NCI-H345 treated with DMSO at 0.1 percent for 48 hours (cell line): ENCODE data around the gene PRR29.
"Not testable (repeated sequence)": the region's sequence is repeated elsewhere in the genome, so short reads cannot be mapped to it uniquely, and the experiment has no call there.

Experiments
- DNase-seq: peaks from one replicate; lab custom pipeline; 2025; ENCODE audit not compliant: unreplicated experiment; lab: John Stamatoyannopoulos, UW

PRR29 gene

DNA sequence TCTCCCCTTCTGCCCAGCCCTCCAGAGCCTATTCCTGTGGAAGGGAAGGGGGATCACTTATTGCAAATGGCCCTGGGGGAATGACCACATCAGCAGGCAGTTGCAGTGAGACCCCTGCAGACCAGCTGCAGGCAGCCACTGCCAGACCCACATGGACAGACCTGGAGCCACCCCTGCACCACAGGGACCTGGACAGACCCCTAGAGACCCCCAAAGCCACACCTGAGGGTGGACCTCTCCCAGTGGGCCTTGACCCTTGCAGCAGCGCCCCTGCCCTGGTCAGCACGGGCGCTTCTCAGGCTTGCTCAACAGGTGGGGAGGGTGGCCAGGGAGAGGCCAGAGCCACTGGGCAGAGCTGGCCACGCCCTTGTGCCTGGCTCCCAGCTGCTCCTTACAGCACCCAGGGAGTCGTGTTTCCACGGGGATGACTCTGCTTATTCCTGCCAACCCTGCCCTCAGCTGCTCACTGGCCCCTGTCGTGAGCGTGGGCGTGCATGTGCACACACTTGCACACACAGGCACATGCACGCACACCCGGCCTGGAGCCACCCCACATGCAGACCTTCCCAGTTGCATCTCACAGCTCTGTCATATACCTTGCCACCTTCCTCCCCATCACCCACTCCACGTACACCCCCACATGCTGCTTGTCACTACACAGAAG is 24.1 kb upstream of the PRR29 start:
- DNase-seq, result no peak

DNA sequence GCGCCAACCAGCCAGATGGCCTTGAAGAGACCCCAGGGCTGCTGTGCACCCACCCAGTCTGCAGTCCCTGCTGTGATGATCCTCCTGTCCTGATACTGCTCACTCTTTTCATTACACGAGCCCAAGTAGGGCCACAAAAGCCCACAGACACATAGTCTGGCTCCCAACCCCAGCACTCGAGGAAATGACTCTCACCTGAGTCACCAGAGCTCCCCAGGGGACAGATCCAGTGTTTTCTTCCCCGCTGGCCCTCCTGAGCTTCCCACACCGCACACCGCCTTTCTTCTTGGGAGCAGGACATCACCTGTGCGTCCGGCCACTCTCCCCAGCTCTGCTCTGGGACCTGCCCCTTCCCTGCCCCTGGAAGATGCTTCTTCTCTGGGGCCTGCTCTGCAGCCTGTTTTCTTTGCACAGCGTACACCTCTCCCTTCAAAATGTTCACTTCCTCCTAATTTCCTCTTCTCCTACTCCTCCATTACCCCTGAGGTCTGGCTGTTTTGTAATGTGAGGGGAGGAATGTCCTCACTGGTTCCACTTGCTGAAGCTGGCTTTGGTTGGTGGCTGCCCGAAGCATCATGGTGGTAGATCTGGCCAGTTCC is 23.5 kb upstream of the PRR29 start:
- DNase-seq, result no peak

DNA sequence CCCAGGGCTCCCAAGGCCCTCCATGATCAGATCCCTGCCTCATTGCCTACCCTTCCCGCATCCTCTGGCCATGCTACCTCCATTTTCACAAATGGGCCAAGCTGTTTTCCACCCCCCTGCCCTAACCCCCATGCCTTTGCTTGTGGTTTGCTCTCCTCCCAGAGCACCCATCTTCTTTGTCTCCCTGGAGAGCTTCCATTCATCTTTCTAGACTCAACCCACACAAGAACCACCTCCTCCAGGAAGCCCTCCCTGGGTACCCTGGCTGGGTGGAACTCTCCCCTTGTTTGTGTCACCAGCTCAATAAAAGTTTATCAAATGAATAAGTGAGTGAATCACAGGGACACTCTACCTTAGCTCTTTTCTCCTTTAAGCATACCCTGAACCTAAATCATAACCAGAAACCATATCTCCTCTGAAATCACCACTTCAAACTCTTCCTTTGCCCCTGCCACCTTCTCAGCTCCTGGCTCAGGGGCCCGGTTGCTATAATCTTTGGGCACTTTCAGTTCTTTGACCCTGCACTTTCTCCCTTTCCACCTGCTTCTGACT is 22.5 kb upstream of the PRR29 start:
- DNase-seq, result no peak

DNA sequence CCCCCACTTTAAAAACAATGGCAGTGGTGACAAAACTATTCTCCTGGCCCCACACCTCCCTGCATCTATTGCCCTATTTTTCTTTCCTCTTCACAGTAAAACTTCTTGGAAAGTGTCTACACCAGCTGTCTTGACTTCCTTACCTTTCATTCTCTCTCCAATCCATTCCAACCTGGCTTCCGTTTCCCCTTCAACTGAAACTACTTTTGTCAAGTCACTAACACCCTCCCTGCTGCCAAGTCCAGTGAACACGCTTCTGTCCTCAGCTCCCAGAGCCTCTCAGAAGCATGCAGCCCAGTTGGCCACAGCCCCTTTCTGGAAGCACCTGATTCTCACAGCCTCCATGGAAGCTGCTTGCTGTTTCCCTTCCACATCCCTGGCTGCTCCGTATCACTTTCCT is 21.4 kb upstream of the PRR29 start:
- DNase-seq, result no peak

DNA sequence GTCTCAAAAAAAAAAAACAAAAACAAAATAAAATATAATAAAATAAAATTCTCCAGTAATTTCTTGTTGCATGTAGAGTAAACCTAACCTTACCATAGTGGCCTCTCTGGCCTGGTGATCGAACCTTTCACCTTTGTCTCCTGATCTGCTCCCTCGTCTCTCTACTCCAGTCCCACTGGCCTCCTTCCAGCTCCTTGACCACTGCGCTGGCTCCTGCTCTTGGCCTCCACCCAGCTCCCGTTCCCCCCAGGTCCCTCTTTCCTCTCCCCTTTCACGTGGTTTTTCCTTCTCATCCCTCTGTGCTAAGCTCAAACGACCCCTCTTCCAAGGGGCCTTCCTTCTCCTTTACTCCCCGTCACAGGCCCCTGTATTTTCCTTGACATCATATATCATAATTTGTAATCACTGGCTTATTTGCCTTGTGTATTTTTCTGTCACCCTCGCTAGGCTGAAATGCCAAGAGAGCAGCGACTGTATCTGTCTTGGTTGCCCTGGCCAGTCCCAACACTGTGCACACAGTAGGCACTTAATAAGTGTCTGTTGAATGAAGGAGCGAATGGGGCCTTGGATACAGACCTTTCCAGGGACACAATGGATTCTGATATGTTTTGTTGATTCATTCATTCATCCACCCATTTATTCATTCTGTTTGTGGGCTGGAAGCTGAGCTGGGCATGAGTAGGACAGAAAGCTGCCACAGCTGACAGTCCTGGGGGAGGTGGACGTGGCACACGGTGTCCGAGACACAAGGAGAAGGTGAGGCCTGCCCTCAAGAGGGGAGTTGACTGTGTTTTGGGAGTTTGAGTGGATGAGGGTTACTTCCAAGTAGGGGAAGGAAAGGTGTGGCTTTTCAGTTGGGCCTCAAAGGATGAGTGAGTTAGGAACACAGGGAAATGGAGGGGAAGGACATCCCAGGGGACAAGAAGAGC is 19.6 kb upstream of the PRR29 start:
- DNase-seq, result no peak

DNA sequence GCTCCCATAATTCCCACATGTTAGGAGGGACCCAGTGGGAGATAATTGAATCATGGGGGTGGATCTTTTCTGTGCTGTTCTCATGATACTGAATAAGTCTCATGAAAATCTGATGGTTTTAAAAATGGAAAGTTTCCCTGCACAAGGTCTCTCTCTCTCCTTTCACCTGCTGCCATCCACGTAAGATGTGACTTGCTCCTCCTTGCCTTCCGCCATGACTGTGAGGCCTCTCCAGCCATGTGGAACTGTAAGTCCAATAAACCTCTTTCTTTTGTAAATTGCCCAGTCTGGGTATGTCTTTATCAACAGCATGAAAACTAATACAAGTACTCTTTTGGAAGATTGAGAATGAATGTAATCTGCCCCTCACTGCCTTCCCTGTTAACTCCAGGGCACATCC is 15.5 kb upstream of the PRR29 start:
- DNase-seq, result not testable (repeated sequence)

DNA sequence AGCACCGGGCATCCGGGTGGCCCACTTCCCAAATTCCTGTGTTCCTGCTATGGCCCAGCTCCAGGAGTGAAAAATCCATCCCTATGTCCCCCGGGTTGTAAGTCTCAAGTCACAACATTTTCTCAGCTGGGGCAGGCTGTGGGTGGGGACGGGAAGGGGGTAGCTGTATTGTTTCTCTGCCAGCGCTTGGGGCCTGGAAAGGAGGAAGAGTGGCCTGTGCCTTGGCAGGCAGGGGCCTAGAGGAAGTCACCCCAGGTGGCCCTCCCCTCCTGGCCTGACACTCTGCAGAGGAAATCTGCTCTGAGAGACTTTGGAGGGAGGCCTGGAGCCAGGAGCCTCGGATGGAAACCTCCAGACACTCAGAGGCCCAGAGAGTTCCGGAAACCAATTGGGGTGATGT is 14.8 kb upstream of the PRR29 start:
- DNase-seq, result no peak

DNA sequence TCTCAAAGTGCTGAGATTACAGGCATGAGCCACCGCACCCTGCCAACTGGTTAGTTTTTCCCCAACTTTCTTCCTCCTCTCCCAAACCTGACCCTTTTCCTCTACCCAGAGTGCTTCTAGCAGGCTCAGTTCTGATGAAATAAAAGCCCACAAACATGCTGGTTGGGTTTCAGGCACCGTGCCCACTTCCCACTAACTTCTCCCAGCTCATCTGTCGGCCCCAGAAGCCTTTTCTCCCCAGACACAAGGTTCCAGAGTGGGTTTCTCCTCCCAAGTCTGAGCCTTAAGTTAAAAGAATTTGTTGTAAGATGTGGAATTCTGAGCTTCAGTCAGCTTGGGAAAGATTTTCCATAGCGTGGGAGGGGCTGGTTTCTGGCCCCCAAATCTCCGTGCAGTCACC is 13.9 kb upstream of the PRR29 start:
- no peak for DNase-seq

DNA sequence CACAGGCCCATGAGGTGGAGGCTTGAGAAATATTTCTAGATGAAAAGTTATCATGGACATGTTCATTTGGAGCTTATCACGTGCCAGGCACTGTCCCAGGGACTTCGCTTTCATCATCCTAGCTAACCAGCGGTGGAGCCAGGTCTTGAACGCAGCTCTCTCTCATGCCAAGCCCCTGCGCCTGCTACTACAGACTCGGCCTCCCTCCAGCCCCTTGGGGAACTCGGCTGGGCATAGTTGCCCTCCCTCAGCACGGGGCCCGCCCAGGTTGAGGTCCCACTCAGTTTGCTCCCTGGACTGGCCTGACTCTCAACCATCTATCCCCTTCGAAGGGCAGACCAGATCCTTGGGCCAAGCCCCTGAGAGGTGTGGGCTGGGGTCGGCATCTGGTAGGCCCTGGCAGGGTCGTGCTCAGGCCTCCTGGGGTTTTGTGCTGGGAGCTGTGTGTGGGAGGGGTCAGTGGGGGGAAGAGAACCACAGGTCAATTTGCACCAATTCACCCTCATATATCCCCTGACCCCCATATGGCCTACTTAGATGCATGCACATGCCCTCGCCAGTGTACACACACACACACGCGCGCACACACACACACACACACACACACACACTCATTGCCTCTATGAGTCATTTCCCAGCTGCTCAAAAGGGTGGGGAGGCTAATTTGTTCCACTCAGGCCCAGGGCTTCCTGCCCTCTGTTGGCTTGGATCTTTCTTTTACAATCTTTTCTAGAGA is 13.3 kb upstream of the PRR29 start:
- no peak for DNase-seq

DNA sequence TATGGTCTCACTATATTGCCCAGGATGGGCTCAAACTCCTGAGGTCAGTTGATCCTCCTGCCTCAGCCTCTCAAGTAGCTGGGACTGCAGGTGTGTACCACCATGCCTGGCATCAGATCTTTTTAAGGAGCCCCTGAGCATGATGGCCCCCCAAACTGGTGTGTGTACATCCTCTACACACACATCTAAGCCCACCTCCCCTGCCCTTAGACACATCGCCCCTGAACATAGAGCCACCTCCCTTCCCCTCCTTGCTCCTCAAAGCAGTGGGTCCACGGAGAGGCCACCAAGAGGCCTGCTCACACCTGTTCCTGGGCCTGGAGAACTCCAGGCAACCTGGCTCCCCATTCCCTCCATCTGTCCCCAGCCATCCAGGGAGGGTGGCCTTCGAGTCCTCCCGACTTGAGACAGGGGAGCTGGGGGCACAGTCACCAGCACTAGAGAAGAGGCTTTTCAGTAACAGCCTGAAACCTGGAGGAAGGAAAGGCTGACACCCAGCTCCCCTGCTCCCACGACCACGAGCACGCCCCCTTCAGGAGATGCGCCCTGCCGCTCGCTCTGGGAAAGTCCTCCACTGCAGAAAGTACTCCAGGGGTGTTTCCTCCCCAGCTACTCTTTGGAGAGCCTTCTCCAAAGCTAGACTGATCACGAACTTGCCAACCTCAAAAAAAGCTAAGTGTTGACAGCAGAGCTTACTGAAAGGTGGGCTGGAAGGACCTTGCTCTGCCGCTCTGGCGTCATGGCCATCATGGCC is 12.6 kb upstream of the PRR29 start:
- DNase-seq, result no peak

DNA sequence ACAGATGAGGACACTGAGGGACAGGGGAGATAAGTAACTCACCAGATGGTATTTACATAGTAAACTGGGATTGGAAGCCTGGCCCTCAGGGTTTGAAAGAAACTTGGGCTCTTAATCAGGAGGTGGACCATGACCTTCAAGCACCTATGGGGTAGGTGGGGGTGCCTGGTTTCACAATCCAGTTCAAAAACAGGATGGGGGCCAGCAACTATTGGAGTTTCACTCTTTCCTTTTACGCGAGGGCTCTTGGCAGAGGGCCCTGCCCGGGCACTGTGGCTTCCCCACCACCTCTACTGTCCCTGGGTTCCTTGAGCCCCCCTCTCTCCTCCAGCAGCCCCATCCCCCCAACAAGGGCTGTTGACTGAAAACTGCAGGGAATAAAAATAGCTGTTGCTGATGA is 11.3 kb upstream of the PRR29 start:
- no peak for DNase-seq

DNA sequence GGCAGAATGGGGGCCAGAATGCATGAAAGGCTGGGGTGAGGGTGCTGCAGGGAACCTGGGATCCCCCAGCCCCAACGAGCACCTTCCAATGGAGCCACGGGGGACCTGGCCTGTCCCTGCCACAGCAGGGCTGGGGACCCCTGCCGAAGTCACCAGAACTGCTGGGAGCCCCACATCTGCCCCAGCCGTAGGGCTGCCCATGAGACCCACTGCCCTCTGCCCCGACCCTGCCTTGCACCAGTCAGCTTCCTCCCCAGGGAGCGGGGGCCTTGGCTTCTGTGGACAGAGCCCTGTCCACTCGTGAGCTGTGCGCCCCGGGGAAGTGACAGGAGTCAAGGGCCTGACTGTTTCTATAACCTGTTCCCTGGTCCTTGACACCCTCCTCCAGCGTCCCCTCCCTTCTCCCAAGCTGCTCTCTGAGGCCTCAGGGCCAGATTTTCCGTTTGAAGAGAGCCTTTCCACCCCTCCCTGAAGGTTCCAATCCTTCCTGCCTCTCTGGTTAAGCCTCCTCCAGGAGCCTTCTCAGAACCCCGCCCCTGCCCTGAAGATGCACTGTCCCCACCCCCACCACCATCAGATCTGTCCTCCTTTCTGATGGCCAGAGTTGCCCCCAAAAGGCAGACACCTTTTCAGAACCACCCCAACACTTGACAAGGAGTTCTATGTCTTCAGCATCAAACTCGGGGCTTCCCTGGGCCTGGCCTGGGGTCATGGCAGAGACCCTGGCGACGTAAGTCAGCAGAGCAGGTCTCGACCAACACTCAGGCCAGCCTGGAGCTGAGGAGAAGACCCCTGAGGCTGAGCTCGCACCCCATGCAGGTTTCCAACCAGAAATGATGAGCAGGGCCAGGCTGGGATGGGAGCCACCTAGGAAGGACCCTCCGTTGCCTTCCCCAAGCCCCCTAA is 10.7 kb upstream of the PRR29 start:
- no peak for DNase-seq

DNA sequence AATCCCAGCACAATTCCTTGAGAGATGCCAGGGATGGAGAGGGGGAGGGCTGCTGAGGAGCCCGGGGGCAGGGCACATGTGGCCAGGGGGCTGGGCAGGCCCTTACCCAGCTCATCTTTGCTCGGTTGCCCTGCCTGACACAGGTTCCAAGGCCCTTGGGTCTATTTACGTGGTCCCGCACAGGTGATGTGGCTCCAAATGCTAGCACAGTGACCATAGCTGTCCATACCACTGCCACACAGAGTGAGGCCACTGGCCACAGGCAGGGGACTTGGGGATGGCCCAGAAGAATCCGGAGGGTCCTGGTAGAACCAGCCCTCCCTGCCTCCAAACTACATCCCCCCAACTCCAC is 10.0 kb upstream of the PRR29 start:
- no peak for DNase-seq

DNA sequence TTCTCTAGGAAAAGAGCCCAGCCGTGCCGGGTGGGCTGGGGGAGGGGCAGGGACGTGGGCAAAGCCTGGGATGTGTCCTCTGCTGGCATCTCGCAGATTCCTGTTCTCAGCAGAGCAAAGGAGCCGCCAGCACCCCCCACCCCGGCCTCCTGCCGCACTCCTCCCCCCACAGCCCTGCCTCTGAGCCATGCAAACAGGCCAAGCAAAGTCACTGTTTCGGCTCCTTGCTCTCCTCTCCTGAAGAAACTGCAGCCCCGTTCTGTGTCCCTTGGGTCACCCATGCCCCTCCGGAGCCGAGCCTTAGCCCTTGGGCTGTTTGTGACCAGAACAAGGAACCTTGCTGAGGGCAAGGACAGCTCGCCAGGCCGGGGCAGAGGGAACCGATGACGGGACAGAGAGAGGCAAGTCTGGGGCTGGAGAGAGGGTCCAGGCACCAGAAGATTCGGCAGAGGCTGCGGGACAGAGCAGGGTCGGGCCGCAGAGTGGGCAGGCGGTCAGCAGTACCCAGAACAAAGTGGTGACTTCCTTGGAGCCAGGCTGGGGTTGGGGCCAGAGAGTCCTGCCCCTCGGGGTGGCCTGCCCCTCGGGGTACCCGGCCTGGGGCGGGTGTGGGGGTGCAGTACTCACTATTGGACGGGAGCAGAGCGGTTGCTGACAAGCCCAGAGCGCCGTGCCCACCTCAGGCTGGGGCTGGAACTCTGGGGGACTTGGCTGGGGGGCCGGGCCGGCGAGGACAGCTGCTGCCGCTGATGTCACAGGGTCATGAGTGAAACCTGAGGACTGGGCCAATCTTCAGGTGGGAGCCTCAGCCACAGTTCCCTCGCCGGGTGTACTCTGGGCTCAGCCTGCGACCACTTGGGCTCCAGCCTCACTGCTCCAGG is 9.2 kb upstream of the PRR29 start:
- DNase-seq, result no peak

DNA sequence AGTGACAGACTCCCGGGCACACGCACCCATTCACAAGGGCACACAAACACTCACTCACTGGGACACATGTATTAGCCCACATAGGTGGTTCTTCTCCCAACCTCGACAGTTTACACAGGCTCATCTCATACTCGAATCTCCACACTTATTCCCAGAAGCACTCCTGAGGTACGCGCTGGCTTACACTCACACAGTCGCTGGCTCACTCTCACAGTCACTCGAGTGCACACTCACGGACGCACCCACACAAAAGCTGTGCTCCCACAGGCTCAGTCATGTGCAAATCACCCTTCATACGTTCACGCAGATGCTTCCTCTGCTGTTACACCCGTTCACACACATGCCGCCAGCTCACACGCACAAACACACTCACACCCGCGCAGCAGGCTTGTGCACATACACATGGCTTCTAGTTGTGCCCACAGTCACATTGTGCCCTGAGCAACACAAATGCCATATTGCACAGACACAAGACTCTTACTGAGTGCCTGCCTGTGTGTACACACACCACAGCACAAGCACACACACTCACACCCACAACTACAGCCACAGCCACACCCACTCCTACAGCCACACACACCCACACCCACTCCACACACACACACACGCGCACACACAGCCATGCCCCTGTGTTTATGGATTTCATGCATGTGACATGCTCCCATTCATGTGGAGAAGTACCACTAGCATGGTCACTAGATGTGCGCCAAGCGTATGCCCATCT is 8.4 kb upstream of the PRR29 start:
- no peak for DNase-seq

DNA sequence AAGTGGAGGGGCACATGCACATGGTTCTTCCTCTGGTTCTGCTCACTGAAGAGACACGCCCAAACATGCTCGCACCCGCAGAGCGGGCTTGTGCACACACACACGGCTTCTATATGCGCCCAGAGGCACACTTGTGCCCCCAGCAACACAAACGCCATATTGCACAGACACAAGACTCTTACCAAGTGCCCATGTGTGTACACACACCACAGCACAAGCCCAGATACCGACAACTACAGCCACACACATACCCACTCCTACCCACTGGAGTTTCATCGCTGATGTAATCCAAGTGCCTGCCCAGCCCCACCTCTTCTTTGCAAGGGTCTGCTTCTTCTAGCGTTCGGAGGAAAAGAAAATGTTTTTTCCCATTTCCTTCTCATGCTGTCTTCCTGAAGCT is 6.5 kb upstream of the PRR29 start:
- no peak for DNase-seq

DNA sequence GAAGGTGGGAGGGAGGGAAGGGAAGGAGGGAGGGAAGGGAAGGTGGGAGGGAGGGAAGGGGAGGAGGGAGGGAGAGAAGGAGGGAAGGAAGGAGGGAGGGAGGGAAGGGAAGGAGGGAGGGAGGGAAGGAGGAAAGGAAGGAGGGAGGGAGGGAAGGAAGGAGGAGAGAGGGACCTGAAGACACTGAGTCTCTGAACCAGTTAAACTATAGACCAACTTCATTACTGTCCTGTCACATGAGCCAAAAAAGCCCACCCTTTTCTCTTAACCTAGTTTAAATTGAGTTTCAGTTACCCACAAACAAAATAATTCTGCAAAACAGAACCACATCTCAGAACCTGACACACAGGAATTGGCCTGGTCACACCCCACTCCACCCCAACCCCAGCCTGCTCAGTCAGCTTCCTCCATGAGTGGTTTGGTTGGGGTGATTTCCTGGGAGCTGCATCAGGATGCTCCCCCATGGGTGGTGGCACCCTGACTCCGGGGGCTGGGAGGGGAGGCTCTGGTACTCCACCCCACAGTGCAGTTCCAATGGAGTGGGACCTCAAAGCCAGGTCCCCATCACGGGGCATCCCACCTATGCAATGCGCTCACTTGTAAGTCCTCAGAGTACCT is 4.7 kb upstream of the PRR29 start:
- DNase-seq, result no peak
